Measurements from ENCODE around the gene MYRFL.
"Not testable (repeated sequence)": the region's sequence is repeated elsewhere in the genome, so short reads cannot be mapped to it uniquely, and the experiment has no call there.

MYRFL gene

GRCh38 chr12:69984241-69984640 lies 159.2 kb downstream of the MYRFL start:
- in situ Hi-C loops (cut with HindIII; ENCODE audit: low sequenced_read_pairs) = no loop called here

- in situ Hi-C loops (cut with HindIII; ENCODE audit: low sequenced_read_pairs) = no loop called here
Measured at GRCh38 chr12:69985656-69986055, 160.6 kb downstream of the MYRFL start.

GRCh38 chr12:69986114-69986513 lies 161.1 kb downstream of the MYRFL start:
- in situ Hi-C loops (cut with HindIII; ENCODE audit: low sequenced_read_pairs) = no loop called here

GRCh38 chr12:69987579-69988091 lies 162.6 kb downstream of the MYRFL start:
- in situ Hi-C loops (cut with HindIII; ENCODE audit: low sequenced_read_pairs) = no loop called here

- in situ Hi-C loops (cut with HindIII; ENCODE audit: low sequenced_read_pairs) = no loop called here
Measured at GRCh38 chr12:69988481-69989321, 163.7 kb downstream of the MYRFL start.

- in situ Hi-C loops (cut with HindIII; ENCODE audit: low sequenced_read_pairs) = no loop called here
Measured at GRCh38 chr12:69991690-69992288, 166.8 kb downstream of the MYRFL start.

GRCh38 chr12:69993433-69993832 lies 168.4 kb downstream of the MYRFL start:
- in situ Hi-C loops (cut with HindIII; ENCODE audit: low sequenced_read_pairs) = no loop called here

GRCh38 chr12:69994086-69994485 lies 169.1 kb downstream of the MYRFL start:
- in situ Hi-C loops (cut with HindIII; ENCODE audit: low sequenced_read_pairs) = not testable (repeated sequence)

GRCh38 chr12:69994724-69995173 lies 169.7 kb downstream of the MYRFL start:
- in situ Hi-C loops (cut with HindIII; ENCODE audit: low sequenced_read_pairs) = no loop called here

- in situ Hi-C loops (cut with HindIII; ENCODE audit: low sequenced_read_pairs) = no loop called here
Measured at GRCh38 chr12:69996241-69996640, 171.2 kb downstream of the MYRFL start.

- in situ Hi-C loops (cut with HindIII; ENCODE audit: low sequenced_read_pairs) = no loop called here
Measured at GRCh38 chr12:69996722-69997121, 171.7 kb downstream of the MYRFL start.

- in situ Hi-C loops (cut with HindIII; ENCODE audit: low sequenced_read_pairs) = no loop called here
Measured at GRCh38 chr12:69998011-69998410, 173.0 kb downstream of the MYRFL start.

- in situ Hi-C loops (cut with HindIII; ENCODE audit: low sequenced_read_pairs) = no loop called here
Measured at GRCh38 chr12:69998922-69999321, 173.9 kb downstream of the MYRFL start.

GRCh38 chr12:69999561-69999960 lies 174.5 kb downstream of the MYRFL start:
- in situ Hi-C loops (cut with HindIII; ENCODE audit: low sequenced_read_pairs) = no loop called here

GRCh38 chr12:70002097-70002911 lies 177.3 kb downstream of the MYRFL start:
- in situ Hi-C loops (cut with HindIII; ENCODE audit: low sequenced_read_pairs) = no loop called here

GRCh38 chr12:70002912-70003255 lies 177.9 kb downstream of the MYRFL start:
- in situ Hi-C loops (cut with HindIII; ENCODE audit: low sequenced_read_pairs) = no loop called here

- in situ Hi-C loops (cut with HindIII; ENCODE audit: low sequenced_read_pairs) = no loop called here
Measured at GRCh38 chr12:70005864-70006618, 181.0 kb downstream of the MYRFL start.

- in situ Hi-C loops (cut with HindIII; ENCODE audit: low sequenced_read_pairs) = no loop called here
Measured at GRCh38 chr12:70006619-70006973, 181.6 kb downstream of the MYRFL start.

- in situ Hi-C loops (cut with HindIII; ENCODE audit: low sequenced_read_pairs) = no loop called here
Measured at GRCh38 chr12:70007687-70008086, 182.7 kb downstream of the MYRFL start.
